HepG2 (cell line): ENCODE data around the gene DDX1. TPM values are rescaled to one million over a fixed set of nuclear protein-coding genes. Genes with fewer than 3 reads are reported as not detected.

Experiments
- BRF2 ChIP-seq: sonication (generic); formaldehyde crosslinking; IDR thresholded peaks from 2 replicates; pipeline ENCODE4 v1.8.1; 2022; ENCODE audit warnings: mild to moderate bottlenecking, missing genetic modification reagents
- GATA4 ChIP-seq: sonication (generic); IDR thresholded peaks from 2 replicates; pipeline ENCODE4 v1.6.1; 2016; ENCODE audit warnings: antibody characterized with exemption, low read depth, borderline replicate concordance
- GATAD2A ChIP-seq: IDR thresholded peaks from 2 replicates; pipeline ENCODE4 v1.6.1; 2016
- GTF2F1 ChIP-seq: fragments of 150-350 bp; IDR thresholded peaks from 2 replicates; pipeline ENCODE4 v1.6.1; 2014; ENCODE audit warnings: low read length
- IRF1 ChIP-seq: sonication (generic); formaldehyde crosslinking; IDR thresholded peaks from 2 replicates; pipeline ENCODE4 v1.4.0; 2020; ENCODE audit warnings: low read depth, mild to moderate bottlenecking, missing genetic modification reagents
- NBN ChIP-seq: fragments of 450-650 bp; conservative IDR thresholded peaks from 2 replicates; pipeline ENCODE4 v1.6.1; 2017
- NCOR1 ChIP-seq: fragments of 200-600 bp; sonication (generic); IDR thresholded peaks from 2 replicates; pipeline ENCODE4 v1.7.0; 2017; ENCODE audit warnings: antibody characterized with exemption, low read length, borderline replicate concordance
- PCBP2 ChIP-seq: fragments of 200-400 bp; formaldehyde crosslinking; optimal IDR thresholded peaks from 2 replicates; pipeline ENCODE3; 2018; ENCODE audit warnings: low read length, low read depth; ENCODE audit not compliant: poor library complexity, severe bottlenecking
- SNAPC5 ChIP-seq: sonication (generic); formaldehyde crosslinking; IDR thresholded peaks from 2 replicates; pipeline ENCODE4 v1.8.1; 2023; ENCODE audit warnings: mild to moderate bottlenecking, missing genetic modification reagents, borderline replicate concordance
- SP5 ChIP-seq: IDR thresholded peaks from 2 replicates; pipeline ENCODE4 v1.6.1; 2016; ENCODE audit warnings: low read depth, borderline replicate concordance
- SYNCRIP ChIP-seq: fragments of 200-400 bp; formaldehyde crosslinking; IDR thresholded peaks from 2 replicates; pipeline ENCODE4 v1.6.1; 2018; ENCODE audit warnings: mild to moderate bottlenecking, low read depth, low read length; ENCODE audit not compliant: insufficient read depth
- TFAP4 ChIP-seq: sonication (generic); IDR thresholded peaks from 2 replicates; pipeline ENCODE4 v1.6.1; 2016; ENCODE audit warnings: low read depth, borderline replicate concordance
- TFDP1 ChIP-seq: IDR thresholded peaks from 2 replicates; pipeline ENCODE4 v1.6.1; 2016; ENCODE audit warnings: missing compliant biosample characterization, missing genetic modification reagents, borderline replicate concordance
- THAP7 ChIP-seq: sonication (generic); formaldehyde crosslinking; IDR thresholded peaks from 2 replicates; pipeline ENCODE4 v1.8.1; 2023; ENCODE audit warnings: mild to moderate bottlenecking, missing genetic modification reagents
- ZBTB26 ChIP-seq: IDR thresholded peaks from 2 replicates; pipeline ENCODE4 v1.6.1; 2016; ENCODE audit warnings: missing compliant biosample characterization, missing genetic modification reagents, borderline replicate concordance
- ZNF234 ChIP-seq: sonication (generic); formaldehyde crosslinking; conservative IDR thresholded peaks from 2 replicates; pipeline ENCODE4 v1.5.1; 2020; ENCODE audit warnings: mild to moderate bottlenecking, missing genetic modification reagents
- ZNF674 ChIP-seq: sonication (generic); formaldehyde crosslinking; IDR thresholded peaks from 2 replicates; pipeline ENCODE4 v1.5.0; 2020; ENCODE audit warnings: low read depth, mild to moderate bottlenecking, missing genetic modification reagents
- ZSCAN5A ChIP-seq: sonication (generic); formaldehyde crosslinking; IDR thresholded peaks from 2 replicates; pipeline ENCODE4 v1.8.0; 2022; ENCODE audit warnings: mild to moderate bottlenecking, missing genetic modification reagents, borderline replicate concordance
- polyA plus RNA-seq, 8 experiments: library from polyadenylated mRNA; depleted of rRNA in 3 of 8; stranded (reverse) in 7 of 8; unstranded in 1 of 8; fragments of >200 nt; fragmentation: Illumina TruSeq in 4 of 8; extraction: Trizol in 4 of 8; gene quantifications; 2 replicates each; pipeline versions ENCODE4 v1.2.1 to v1.2.3, GENCODE V29; 2011 to 2016; ENCODE audit warnings: low read depth in 4 of 8, missing spikeins in 1 of 8, mixed read lengths in 1 of 8; ENCODE audit not compliant: insufficient read depth in 1 of 8
- total RNA-seq, 5 experiments: library from RNA; depleted of rRNA; stranded (reverse); fragments of >200 nt; fragmentation: Illumina TruSeq; extraction: Trizol; gene quantifications; 2 replicates each; pipeline ENCODE4 v1.2.3, GENCODE V29; 2016; ENCODE audit warnings: low read depth in 1 of 5

The DDX1 gene
- total and polyA plus RNA-seq, 2 of the 13 experiments (the other 11 are each of a cell fraction or from before 2014, with no cell fraction given): 81.6 to 130 TPM

GRCh38 chr2:15560988-15561573 is 30.6 kb upstream of the DDX1 start, which contains the start of gene NBAS (continued):
- TF ChIP-seq THAP7 (CRISPR knock-in tag) (peak; percentile 55; the same call in 1 of the 2 replicates), GATA4 (0 out of 2 replicates have a peak, but pooled peaks have one; percentile 30), ZNF674 (CRISPR knock-in tag) (no peak), SP5 (CRISPR knock-in tag) (peak; percentile 19), NBN (no peak), ZBTB26 (CRISPR knock-in tag) (peak; percentile 52; the same call in 1 of the 2 replicates), GTF2F1 (no peak), BRF2 (CRISPR knock-in tag) (peak; percentile 66; the same call in 1 of the 2 replicates), TFDP1 (no peak; the same call in 1 of the 2 replicates), NCOR1 (no peak), SYNCRIP (no peak), GATAD2A (CRISPR knock-in tag) (peak; percentile 90), IRF1 (CRISPR knock-in tag) (no peak), PCBP2 (no peak), ZNF234 (CRISPR knock-in tag) (no peak), TFAP4 (no peak), ZSCAN5A (peak; percentile 38; the same call in 1 of the 2 replicates), SNAPC5 (CRISPR knock-in tag) (peak; percentile 67; the same call in 1 of the 2 replicates)
